Measurements from ENCODE around the gene QSER1. TPM values are rescaled to one million over a fixed set of nuclear protein-coding genes. Genes with fewer than 3 reads are reported as not detected.

The QSER1 gene
- total and polyA plus RNA-seq, 2 experiments from 2014 or later, result 29.4 to 132 TPM

DNA sequence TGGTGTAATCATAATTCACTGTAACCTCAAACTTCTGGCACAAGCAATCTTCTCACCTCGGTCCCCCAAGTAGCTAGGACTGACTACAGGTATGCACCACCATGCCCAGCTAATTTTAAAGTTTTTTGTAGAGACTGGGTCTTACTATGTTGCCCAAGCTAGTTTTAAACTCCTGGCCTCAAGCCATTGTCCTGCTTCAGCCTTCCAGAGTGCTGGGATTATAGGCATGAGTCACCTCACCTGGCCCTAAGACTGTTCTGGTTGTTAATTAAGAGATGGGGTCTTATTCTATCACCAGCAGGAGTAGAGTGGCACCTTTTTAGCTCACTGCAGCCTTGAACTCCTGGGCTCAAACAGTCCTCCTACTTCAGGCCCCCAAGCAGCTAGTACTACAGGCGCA lies 71.1 kb downstream of the QSER1 start:
- no peaks in the 10 kb centered on the region for H3K27me3 ChIP-seq (ENCODE audit: insufficient read depth)
- TF ChIP-seq, protein P1, sequence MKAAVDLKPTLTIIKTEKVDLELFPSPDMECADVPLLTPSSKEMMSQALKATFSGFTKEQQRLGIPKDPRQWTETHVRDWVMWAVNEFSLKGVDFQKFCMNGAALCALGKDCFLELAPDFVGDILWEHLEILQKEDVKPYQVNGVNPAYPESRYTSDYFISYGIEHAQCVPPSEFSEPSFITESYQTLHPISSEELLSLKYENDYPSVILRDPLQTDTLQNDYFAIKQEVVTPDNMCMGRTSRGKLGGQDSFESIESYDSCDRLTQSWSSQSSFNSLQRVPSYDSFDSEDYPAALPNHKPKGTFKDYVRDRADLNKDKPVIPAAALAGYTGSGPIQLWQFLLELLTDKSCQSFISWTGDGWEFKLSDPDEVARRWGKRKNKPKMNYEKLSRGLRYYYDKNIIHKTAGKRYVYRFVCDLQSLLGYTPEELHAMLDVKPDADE (IDR thresholded peaks at IDR 0.05), result no peak
- Mint-ChIP-seq H3K9me3 (no peaks in the 10 kb centered on the region), H3K27me3 (ENCODE audit: insufficient read depth, low read depth, poor library complexity) (no peaks in the 10 kb centered on the region), H3K4me3 (no peak overlapping the region), H3K4me1 (no peaks in the 10 kb centered on the region), H3K27ac (no peak overlapping the region), H3K36me3 (ENCODE audit: low read depth) (peaks cover 79% of the 10 kb centered on the region)
- H2AFZ ChIP-seq, result no peak overlapping the region
- H4K20me1 ChIP-seq (replicated peaks; ENCODE audit: insufficient read depth), result no peaks in the 10 kb centered on the region; the same call in 1 of the 2 replicates
- no peaks in the 10 kb centered on the region for H3K9me2 ChIP-seq (ENCODE audit: insufficient read depth)
- no peaks in the 10 kb centered on the region for H3K4me1 ChIP-seq (ENCODE audit: insufficient read depth)
- no peak overlapping the region for H3K27ac ChIP-seq (ENCODE audit: low read depth)
- DNase-seq (ENCODE audit: low spot score) (no peak), ATAC-seq (no peak)
- no peak overlapping the region for H3K4me3 ChIP-seq
- H3K79me2 ChIP-seq (replicated peaks; ENCODE audit: insufficient read depth), result peaks cover 14% of the 10 kb centered on the region
- no peak overlapping the region for H3K4me2 ChIP-seq
- H3K36me3 ChIP-seq (ENCODE audit: insufficient read depth), result peaks cover 48% of the 10 kb centered on the region
- H3F3A ChIP-seq (replicated peaks; ENCODE audit: low read depth), result peaks cover 3% of the 10 kb centered on the region; the same call in 1 of the 2 replicates

DNA sequence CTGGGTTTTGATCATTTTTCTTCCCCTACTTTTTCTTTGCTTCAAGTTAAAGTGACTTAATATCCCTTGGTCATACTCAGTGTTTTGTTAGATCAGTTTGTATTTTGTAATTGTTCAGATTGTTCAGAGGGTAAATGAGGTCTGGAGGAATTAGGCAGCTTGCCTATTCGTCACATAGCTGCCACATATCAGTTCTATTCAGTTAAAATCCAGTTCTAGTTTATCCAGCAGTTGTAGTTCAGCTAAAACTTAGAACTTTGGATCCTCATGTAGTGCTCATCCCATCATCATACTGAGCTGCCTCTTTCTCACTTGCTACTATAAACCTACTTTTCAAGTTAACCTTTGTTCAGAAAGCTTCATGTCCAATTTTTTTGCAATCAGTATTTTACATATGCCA lies 75.9 kb downstream of the QSER1 start:
- Histone ChIP-seq H3K4me2 (no peak overlapping the region), H3K27ac (ENCODE audit: low read depth) (no peak overlapping the region), H2AFZ (no peak overlapping the region), H3K4me3 (no peak overlapping the region), H4K20me1 (replicated peaks; ENCODE audit: insufficient read depth) (no peaks in the 10 kb centered on the region), H3K4me1 (ENCODE audit: insufficient read depth) (no peaks in the 10 kb centered on the region), H3K9me2 (ENCODE audit: insufficient read depth) (no peaks in the 10 kb centered on the region), H3K27me3 (ENCODE audit: insufficient read depth) (no peaks in the 10 kb centered on the region), H3K79me2 (replicated peaks; ENCODE audit: insufficient read depth) (no peaks in the 10 kb centered on the region), H3K36me3 (ENCODE audit: insufficient read depth) (peaks cover 53% of the 10 kb centered on the region), H3F3A (replicated peaks; ENCODE audit: low read depth) (peaks cover 5% of the 10 kb centered on the region; the same call in 1 of the 2 replicates)
- TF ChIP-seq, protein P2, sequence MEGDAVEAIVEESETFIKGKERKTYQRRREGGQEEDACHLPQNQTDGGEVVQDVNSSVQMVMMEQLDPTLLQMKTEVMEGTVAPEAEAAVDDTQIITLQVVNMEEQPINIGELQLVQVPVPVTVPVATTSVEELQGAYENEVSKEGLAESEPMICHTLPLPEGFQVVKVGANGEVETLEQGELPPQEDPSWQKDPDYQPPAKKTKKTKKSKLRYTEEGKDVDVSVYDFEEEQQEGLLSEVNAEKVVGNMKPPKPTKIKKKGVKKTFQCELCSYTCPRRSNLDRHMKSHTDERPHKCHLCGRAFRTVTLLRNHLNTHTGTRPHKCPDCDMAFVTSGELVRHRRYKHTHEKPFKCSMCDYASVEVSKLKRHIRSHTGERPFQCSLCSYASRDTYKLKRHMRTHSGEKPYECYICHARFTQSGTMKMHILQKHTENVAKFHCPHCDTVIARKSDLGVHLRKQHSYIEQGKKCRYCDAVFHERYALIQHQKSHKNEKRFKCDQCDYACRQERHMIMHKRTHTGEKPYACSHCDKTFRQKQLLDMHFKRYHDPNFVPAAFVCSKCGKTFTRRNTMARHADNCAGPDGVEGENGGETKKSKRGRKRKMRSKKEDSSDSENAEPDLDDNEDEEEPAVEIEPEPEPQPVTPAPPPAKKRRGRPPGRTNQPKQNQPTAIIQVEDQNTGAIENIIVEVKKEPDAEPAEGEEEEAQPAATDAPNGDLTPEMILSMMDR (conservative IDR thresholded peaks at IDR 0.05; ENCODE audit: low read depth in 2 of 2), result no peak
- no peak for TF ChIP-seq EZH2 (IDR thresholded peaks at IDR 0.05; ENCODE audit: low read depth, unreplicated experiment)
- no peak for TF ChIP-seq STAT1 (IDR thresholded peaks at IDR 0.05; ENCODE audit: unreplicated experiment)
- TF ChIP-seq, protein P3, sequence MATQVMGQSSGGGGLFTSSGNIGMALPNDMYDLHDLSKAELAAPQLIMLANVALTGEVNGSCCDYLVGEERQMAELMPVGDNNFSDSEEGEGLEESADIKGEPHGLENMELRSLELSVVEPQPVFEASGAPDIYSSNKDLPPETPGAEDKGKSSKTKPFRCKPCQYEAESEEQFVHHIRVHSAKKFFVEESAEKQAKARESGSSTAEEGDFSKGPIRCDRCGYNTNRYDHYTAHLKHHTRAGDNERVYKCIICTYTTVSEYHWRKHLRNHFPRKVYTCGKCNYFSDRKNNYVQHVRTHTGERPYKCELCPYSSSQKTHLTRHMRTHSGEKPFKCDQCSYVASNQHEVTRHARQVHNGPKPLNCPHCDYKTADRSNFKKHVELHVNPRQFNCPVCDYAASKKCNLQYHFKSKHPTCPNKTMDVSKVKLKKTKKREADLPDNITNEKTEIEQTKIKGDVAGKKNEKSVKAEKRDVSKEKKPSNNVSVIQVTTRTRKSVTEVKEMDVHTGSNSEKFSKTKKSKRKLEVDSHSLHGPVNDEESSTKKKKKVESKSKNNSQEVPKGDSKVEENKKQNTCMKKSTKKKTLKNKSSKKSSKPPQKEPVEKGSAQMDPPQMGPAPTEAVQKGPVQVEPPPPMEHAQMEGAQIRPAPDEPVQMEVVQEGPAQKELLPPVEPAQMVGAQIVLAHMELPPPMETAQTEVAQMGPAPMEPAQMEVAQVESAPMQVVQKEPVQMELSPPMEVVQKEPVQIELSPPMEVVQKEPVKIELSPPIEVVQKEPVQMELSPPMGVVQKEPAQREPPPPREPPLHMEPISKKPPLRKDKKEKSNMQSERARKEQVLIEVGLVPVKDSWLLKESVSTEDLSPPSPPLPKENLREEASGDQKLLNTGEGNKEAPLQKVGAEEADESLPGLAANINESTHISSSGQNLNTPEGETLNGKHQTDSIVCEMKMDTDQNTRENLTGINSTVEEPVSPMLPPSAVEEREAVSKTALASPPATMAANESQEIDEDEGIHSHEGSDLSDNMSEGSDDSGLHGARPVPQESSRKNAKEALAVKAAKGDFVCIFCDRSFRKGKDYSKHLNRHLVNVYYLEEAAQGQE (IDR thresholded peaks at IDR 0.05; ENCODE audit: unreplicated experiment), result no peak
- TF ChIP-seq ZNF331 (CRISPR knock-in tag; IDR thresholded peaks at IDR 0.05; ENCODE audit: low read depth), result no peak
- no peak for TF ChIP-seq ZNF114 (CRISPR knock-in tag; IDR thresholded peaks at IDR 0.05)
- no peak for TF ChIP-seq NANOG (IDR thresholded peaks at IDR 0.05; ENCODE audit: borderline replicate concordance)
- no peak for TF ChIP-seq CREB1 (CRISPR knock-in tag; IDR thresholded peaks at IDR 0.05; ENCODE audit: low read depth)
- TF ChIP-seq, protein P4, sequence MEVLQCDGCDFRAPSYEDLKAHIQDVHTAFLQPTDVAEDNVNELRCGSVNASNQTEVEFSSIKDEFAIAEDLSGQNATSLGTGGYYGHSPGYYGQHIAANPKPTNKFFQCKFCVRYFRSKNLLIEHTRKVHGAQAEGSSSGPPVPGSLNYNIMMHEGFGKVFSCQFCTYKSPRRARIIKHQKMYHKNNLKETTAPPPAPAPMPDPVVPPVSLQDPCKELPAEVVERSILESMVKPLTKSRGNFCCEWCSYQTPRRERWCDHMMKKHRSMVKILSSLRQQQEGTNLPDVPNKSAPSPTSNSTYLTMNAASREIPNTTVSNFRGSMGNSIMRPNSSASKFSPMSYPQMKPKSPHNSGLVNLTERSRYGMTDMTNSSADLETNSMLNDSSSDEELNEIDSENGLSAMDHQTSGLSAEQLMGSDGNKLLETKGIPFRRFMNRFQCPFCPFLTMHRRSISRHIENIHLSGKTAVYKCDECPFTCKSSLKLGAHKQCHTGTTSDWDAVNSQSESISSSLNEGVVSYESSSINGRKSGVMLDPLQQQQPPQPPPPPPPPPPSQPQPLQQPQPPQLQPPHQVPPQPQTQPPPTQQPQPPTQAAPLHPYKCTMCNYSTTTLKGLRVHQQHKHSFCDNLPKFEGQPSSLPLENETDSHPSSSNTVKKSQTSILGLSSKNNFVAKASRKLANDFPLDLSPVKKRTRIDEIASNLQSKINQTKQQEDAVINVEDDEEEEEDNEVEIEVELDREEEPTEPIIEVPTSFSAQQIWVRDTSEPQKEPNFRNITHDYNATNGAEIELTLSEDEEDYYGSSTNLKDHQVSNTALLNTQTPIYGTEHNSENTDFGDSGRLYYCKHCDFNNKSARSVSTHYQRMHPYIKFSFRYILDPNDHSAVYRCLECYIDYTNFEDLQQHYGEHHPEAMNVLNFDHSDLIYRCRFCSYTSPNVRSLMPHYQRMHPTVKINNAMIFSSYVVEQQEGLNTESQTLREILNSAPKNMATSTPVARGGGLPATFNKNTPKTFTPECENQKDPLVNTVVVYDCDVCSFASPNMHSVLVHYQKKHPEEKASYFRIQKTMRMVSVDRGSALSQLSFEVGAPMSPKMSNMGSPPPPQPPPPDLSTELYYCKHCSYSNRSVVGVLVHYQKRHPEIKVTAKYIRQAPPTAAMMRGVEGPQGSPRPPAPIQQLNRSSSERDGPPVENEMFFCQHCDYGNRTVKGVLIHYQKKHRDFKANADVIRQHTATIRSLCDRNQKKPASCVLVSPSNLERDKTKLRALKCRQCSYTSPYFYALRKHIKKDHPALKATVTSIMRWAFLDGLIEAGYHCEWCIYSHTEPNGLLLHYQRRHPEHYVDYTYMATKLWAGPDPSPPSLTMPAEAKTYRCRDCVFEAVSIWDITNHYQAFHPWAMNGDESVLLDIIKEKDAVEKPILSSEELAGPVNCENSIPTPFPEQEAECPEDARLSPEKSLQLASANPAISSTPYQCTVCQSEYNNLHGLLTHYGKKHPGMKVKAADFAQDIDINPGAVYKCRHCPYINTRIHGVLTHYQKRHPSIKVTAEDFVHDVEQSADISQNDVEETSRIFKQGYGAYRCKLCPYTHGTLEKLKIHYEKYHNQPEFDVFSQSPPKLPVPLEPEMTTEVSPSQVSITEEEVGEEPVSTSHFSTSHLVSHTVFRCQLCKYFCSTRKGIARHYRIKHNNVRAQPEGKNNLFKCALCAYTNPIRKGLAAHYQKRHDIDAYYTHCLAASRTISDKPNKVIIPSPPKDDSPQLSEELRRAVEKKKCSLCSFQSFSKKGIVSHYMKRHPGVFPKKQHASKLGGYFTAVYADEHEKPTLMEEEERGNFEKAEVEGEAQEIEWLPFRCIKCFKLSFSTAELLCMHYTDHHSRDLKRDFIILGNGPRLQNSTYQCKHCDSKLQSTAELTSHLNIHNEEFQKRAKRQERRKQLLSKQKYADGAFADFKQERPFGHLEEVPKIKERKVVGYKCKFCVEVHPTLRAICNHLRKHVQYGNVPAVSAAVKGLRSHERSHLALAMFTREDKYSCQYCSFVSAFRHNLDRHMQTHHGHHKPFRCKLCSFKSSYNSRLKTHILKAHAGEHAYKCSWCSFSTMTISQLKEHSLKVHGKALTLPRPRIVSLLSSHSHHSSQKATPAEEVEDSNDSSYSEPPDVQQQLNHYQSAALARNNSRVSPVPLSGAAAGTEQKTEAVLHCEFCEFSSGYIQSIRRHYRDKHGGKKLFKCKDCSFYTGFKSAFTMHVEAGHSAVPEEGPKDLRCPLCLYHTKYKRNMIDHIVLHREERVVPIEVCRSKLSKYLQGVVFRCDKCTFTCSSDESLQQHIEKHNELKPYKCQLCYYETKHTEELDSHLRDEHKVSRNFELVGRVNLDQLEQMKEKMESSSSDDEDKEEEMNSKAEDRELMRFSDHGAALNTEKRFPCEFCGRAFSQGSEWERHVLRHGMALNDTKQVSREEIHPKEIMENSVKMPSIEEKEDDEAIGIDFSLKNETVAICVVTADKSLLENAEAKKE (CRISPR knock-in tag; IDR thresholded peaks at IDR 0.05), result no peak
- ATAC-seq (no peak), DNase-seq (ENCODE audit: low spot score) (no peak)
- no peaks in the 10 kb centered on the region for H3K4me1 Mint-ChIP-seq
- H3K36me3 Mint-ChIP-seq (ENCODE audit: low read depth), result peaks cover 85% of the 10 kb centered on the region
- no peaks in the 10 kb centered on the region for H3K27me3 Mint-ChIP-seq (ENCODE audit: insufficient read depth, low read depth, poor library complexity)
- no peak overlapping the region; the same call in 1 of the 2 replicates for H3K27ac Mint-ChIP-seq
- H3K9me3 Mint-ChIP-seq, result no peaks in the 10 kb centered on the region
- H3K4me3 Mint-ChIP-seq, result no peak overlapping the region

All from GM23338 (cell line).